Activated naive CD4-positive, alpha-beta T cell treated with anti-CD3 and anti-CD28 coated beads for 36 hours (primary cell): ENCODE results near the gene PDK1. TPM values are rescaled to one million over a fixed set of nuclear protein-coding genes. Genes with fewer than 3 reads are reported as not detected.

Experiments
- CTCF ChIA-PET: fragments of 350-600 bp; sonication (Branson Sonifier 250); formaldehyde crosslinking; loops from one replicate; lab custom pipeline; 2021; ENCODE audit warnings: antibody characterized with exemption; lab: Charles Lee
- DNase-seq: peaks from one replicate; pipeline ENCODE4 v3.0.0-alpha.2; 2020
- H3K27ac Mint-ChIP-seq: one replicate; pipeline ENCODE4 v1.8.0; 2021; ENCODE audit warnings: mild to moderate bottlenecking, mixed read lengths
- H3K27me3 Mint-ChIP-seq: one replicate; pipeline ENCODE4 v1.8.0; 2021; ENCODE audit warnings: low read depth, mixed read lengths
- H3K36me3 Mint-ChIP-seq: one replicate; pipeline ENCODE4 v1.8.0; 2021; ENCODE audit warnings: low read depth, mixed read lengths
- H3K4me1 Mint-ChIP-seq: one replicate; pipeline ENCODE4 v1.8.0; 2021; ENCODE audit warnings: low read depth, mixed read lengths
- H3K4me3 Mint-ChIP-seq: one replicate; pipeline ENCODE4 v1.8.0; 2021; ENCODE audit warnings: mild to moderate bottlenecking, moderate library complexity, mixed read lengths
- H3K9me3 Mint-ChIP-seq: one replicate; pipeline ENCODE4 v1.8.0; 2021; ENCODE audit warnings: mixed read lengths
- intact Hi-C: fragments of 100-400 bp; cut with micrococcal nuclease; formaldehyde crosslinking; loops from one replicate; pipeline ENCODE4 v1.15.1; 2023
- total RNA-seq, 2 experiments: library from RNA; stranded (reverse); gene quantifications; one replicate each; pipeline ENCODE4 v1.2.3, GENCODE V29; 2021

The PDK1 gene
- total RNA-seq, 2 experiments from 2014 or later: 31.9 to 35.3 TPM

DNA sequence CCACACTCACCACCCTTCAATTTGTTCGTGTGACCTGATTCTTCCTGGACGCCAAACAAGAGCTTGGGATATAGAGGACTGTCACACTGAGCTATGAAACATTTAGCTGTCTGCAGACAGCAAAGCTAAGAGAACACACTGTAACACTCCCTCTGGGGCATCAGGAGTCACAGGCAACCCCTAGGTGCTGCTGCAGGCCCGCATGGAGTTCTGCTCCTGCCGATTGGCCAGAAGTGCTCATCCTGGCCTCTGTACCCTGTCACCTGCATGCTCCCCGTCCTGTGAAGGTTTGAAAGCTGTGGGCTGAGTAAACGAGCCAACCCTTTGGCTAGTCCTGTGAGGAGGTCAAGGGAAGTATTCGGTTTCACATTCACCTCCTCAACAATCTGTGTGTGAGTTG lies 73.7 kb downstream of the PDK1 start:
- no peaks in the 10 kb centered on the region for H3K27me3 Mint-ChIP-seq
- H3K4me1 Mint-ChIP-seq: no peaks in the 10 kb centered on the region
- H3K36me3 Mint-ChIP-seq: peaks cover 27% of the 10 kb centered on the region
- no peak overlapping the region for H3K4me3 Mint-ChIP-seq
- intact Hi-C loops: no loop called here
- no peak overlapping the region for H3K27ac Mint-ChIP-seq
- CTCF ChIA-PET: no interaction called here
- DNase-seq: no peak
- H3K9me3 Mint-ChIP-seq: peaks cover 2% of the 10 kb centered on the region

DNA sequence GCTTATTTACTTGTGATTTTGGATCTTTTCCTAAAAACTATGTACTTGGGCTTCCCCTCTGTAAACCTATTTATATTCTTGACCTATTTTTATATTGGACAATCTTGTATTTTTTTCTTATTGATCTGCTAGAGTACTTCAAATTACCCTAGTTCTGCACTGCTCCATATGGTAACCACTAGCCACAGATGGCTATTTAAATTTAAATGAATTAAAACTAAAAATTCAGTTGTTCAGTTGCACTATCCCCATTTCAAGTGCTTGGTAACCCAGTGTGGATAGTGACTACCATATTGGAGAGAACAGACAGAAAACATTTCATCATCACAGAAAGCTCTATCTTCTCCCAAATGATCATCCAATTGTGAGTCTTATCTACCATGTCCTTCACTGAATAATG lies 74.3 kb downstream of the PDK1 start:
- peaks cover 2% of the 10 kb centered on the region for H3K9me3 Mint-ChIP-seq
- no peaks in the 10 kb centered on the region for H3K27me3 Mint-ChIP-seq
- H3K36me3 Mint-ChIP-seq: peaks cover 27% of the 10 kb centered on the region
- H3K4me3 Mint-ChIP-seq: no peak overlapping the region
- no peak overlapping the region for H3K27ac Mint-ChIP-seq
- intact Hi-C loops: no loop called here
- CTCF ChIA-PET: no interaction called here
- DNase-seq: no peak
- no peaks in the 10 kb centered on the region for H3K4me1 Mint-ChIP-seq

DNA sequence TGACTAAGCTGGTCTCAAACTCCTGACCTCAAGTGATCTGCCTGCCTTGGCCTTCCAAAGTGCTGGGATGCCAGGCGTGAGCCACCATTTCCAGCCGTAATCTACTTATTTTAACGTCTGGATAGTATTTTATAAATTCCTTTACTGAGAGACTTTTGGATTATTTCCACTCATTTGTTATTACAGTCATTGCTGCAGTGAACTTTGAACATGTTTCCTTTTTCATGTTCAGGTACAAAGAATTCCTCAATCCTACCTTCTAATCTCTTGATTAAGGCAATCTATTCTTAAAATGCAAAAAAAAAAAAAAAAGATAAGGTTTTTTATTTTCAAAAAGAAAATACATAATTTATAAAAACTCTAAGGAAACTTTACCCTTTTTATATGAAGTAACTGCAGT lies 78.6 kb downstream of the PDK1 start:
- Mint-ChIP-seq H3K36me3 (peaks cover 9% of the 10 kb centered on the region), H3K4me3 (no peak overlapping the region), H3K27ac (no peak overlapping the region), H3K9me3 (peaks cover 2% of the 10 kb centered on the region), H3K27me3 (no peaks in the 10 kb centered on the region), H3K4me1 (no peaks in the 10 kb centered on the region)
- CTCF ChIA-PET: no interaction called here
- intact Hi-C loops: no loop called here
- no peak for DNase-seq

DNA sequence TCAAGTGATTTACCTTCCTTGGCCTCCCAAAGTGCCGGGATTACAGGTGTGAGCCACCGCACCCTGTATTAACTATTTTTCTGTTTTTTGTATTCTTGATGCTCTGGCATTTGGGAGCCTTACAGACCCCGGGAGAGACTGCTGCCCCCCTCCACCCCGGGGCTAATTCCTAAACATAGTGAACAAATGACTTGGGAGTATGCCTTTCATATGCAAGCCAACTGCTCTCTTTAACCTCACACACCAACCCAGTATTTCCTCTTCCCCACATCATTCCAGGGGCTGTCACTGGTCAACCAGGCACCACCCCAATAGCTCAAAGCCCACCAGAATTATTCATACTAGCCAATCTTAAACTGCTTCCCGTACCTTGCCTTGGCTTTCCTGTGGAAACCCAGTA lies 79.7 kb downstream of the PDK1 start:
- peaks cover 4% of the 10 kb centered on the region for H3K4me1 Mint-ChIP-seq
- intact Hi-C loops: no loop called here
- no peaks in the 10 kb centered on the region for H3K27me3 Mint-ChIP-seq
- H3K27ac Mint-ChIP-seq: no peak overlapping the region
- H3K36me3 Mint-ChIP-seq: peaks cover 3% of the 10 kb centered on the region
- CTCF ChIA-PET: no interaction called here
- no peak for DNase-seq
- no peak overlapping the region for H3K4me3 Mint-ChIP-seq
- peaks cover 2% of the 10 kb centered on the region for H3K9me3 Mint-ChIP-seq

DNA sequence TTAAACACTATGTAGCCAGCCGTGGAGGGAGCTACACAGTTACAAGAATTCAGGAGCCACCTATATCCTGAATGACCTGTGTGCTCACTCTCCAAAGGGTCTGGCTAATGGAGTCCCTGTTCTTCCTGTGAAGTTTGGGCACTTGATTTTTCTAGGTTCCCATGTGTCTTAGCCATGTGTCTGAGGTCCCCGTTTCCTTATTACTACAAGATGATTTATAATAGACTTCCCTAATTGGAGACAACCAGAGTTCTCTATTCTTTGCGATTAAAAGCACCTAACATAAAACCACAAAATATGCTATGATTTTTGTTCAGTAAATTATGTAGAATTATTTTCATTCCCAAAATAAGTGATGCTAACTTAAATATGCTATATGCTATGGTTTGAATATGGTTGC lies 83.4 kb downstream of the PDK1 start:
- no peak overlapping the region for H3K27ac Mint-ChIP-seq
- no peak overlapping the region for H3K4me3 Mint-ChIP-seq
- H3K9me3 Mint-ChIP-seq: no peaks in the 10 kb centered on the region
- H3K4me1 Mint-ChIP-seq: peaks cover 6% of the 10 kb centered on the region
- CTCF ChIA-PET: no interaction called here
- no peaks in the 10 kb centered on the region for H3K27me3 Mint-ChIP-seq
- H3K36me3 Mint-ChIP-seq: peaks cover 2% of the 10 kb centered on the region
- intact Hi-C loops: no loop called here
- no peak for DNase-seq

DNA sequence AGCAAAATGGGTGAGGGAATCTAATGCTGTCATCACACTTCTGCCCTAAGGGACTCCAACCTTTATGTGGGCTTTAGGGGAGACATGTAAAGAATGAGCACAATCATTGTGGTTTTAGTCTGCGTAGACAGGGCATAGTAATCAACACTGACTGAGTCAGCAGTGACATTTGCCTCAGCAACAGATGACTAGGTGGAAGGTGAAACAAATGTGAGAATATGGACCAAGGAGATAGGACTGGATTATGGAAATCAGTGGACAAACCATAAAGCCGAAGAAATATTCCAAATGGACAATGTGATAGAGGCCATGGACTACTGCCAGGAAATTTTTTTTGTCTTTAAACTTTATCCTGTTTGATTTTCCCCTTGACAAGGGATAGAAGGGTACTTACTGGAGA lies 83.9 kb downstream of the PDK1 start:
- intact Hi-C loops: no loop called here
- H3K4me3 Mint-ChIP-seq: no peak overlapping the region

DNA sequence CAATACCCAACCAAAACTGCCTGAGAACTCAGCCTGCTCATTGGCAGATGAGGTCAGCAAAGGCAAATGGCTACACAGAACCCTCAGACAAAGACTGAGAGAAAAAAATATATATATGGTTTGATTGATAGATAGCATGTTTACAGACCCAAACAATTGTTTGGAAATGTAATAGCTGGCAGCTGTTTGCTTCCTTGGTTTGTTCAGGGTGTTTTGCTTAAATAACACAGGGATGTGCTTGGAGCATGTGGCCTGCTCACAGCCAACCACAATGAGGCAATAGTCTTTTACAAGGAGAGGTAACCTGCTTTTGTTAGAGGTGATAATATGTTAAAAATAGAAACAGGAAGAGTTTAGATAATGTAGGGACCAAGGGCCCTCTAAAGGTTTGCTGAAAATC lies 84.5 kb downstream of the PDK1 start:
- intact Hi-C loops: no loop called here
- H3K4me1 Mint-ChIP-seq: peaks cover 6% of the 10 kb centered on the region
- H3K9me3 Mint-ChIP-seq: no peaks in the 10 kb centered on the region
- H3K4me3 Mint-ChIP-seq: no peak overlapping the region
- H3K36me3 Mint-ChIP-seq: peaks cover 2% of the 10 kb centered on the region
- no peaks in the 10 kb centered on the region for H3K27me3 Mint-ChIP-seq
- no peak for DNase-seq
- CTCF ChIA-PET: no interaction called here
- no peak overlapping the region for H3K27ac Mint-ChIP-seq

More for the DNA sequence above, 83.9 kb downstream of the PDK1 start:
- CTCF ChIA-PET: no interaction called here
- Mint-ChIP-seq H3K9me3 (no peaks in the 10 kb centered on the region), H3K27ac (no peak overlapping the region), H3K27me3 (no peaks in the 10 kb centered on the region), H3K4me1 (peaks cover 6% of the 10 kb centered on the region), H3K36me3 (peaks cover 2% of the 10 kb centered on the region)
- peak; percentile 23 for DNase-seq

DNA sequence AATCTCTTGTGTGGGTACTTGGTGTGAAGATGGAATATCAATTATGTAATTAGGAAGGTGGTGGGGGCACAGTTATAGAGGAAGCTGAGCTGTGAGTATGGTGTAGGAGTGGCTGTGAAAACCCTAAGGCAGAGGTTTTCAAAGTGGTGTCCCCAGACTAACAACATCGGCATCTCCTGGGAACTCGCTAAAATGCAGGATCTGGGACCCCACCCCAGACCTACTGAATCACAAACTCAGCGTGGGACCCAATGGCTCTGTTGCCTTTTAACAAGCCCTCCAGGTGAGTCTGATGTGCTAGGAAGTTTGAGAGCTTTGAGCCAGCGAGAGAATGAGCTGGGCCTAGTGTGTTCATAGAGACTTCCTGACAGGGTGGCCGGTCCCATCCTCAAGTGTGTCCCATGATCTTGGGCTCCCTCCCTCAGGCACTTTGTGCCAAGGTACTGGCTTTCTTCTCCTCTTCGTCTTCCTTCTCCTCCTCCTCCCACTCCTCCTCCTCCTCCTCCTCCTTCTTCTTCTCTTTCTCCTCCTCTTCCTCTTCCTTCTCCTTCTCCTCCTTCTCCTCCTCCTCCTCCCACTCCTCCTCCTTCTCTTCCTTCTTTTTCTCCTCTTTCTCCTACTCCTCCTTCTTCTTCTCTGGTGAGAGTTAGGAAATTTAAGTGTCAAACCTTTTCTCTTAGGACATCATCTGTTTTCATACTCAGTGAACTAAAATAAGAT lies 86.6 kb downstream of the PDK1 start:
- Mint-ChIP-seq H3K36me3 (no peaks in the 10 kb centered on the region), H3K27me3 (no peaks in the 10 kb centered on the region), H3K4me3 (no peak overlapping the region), H3K9me3 (no peaks in the 10 kb centered on the region), H3K4me1 (peaks cover 6% of the 10 kb centered on the region), H3K27ac (no peak overlapping the region)
- intact Hi-C loops: no loop called here
- DNase-seq: no peak
- CTCF ChIA-PET: interaction anchor here (0.6 kb wide), 2 partner anchors 218 to 1956 kb away, joined by 3 to 4 read pairs; no protein-coding TSS in a partner anchor

DNA sequence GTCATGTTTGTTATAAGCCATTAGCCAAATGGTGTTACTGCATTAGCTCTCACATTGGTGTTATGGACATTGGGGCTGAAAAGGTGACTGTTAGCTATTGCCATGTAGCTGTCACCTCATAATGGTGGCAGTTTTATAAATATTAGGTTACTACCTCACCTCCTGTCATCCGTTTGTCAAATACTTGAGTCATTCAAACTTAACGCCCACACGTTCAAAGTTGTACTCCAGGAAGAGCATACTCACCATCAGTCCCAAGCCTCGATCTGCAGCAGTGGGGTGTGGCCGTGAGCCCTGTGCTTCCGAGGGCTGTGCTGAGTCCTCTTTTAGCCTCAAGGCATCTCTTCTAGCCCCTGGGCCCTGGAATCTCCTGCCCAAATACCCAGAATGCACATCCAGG lies 87.3 kb downstream of the PDK1 start:
- no peaks in the 10 kb centered on the region for H3K27me3 Mint-ChIP-seq
- no peaks in the 10 kb centered on the region for H3K9me3 Mint-ChIP-seq
- H3K36me3 Mint-ChIP-seq: no peaks in the 10 kb centered on the region
- CTCF ChIA-PET: interaction anchor here (0.6 kb wide), 2 partner anchors 219 to 1957 kb away, joined by 3 to 4 read pairs; no protein-coding TSS in a partner anchor
- peak; percentile 12 for DNase-seq
- intact Hi-C loops: no loop called here
- H3K4me3 Mint-ChIP-seq: no peak overlapping the region
- H3K27ac Mint-ChIP-seq: no peak overlapping the region
- peaks cover 6% of the 10 kb centered on the region for H3K4me1 Mint-ChIP-seq

DNA sequence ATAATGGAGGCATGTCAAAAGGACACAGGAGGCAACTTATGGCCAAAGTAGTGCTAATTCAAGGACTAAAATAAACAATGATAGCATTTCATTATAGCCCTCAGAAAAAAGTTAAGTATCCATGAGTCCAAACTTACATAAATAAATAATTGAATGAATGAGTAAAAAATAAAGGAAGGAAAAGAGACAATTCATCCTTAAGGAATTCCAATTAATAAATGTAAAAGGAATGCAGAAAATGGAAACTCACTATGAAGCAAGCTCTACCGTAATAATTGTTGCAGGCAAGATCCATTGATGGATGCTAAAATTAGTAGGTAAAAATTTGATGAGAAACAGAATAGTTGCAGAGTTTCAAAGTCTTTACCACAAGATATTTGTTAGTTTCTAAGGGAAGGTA lies 91.5 kb downstream of the PDK1 start:
- no peak overlapping the region for H3K27ac Mint-ChIP-seq
- no peak overlapping the region for H3K4me3 Mint-ChIP-seq
- intact Hi-C loops: no loop called here
- peaks cover 2% of the 10 kb centered on the region for H3K27me3 Mint-ChIP-seq
- peaks cover 19% of the 10 kb centered on the region for H3K9me3 Mint-ChIP-seq
- CTCF ChIA-PET: interaction anchor here (0.6 to 1.3 kb wide), 3 partner anchors 39 to 159 kb away, joined by 3 to 5 read pairs (median 3); no protein-coding TSS in a partner anchor
- H3K36me3 Mint-ChIP-seq: peaks cover 5% of the 10 kb centered on the region
- no peak for DNase-seq
- no peaks in the 10 kb centered on the region for H3K4me1 Mint-ChIP-seq

DNA sequence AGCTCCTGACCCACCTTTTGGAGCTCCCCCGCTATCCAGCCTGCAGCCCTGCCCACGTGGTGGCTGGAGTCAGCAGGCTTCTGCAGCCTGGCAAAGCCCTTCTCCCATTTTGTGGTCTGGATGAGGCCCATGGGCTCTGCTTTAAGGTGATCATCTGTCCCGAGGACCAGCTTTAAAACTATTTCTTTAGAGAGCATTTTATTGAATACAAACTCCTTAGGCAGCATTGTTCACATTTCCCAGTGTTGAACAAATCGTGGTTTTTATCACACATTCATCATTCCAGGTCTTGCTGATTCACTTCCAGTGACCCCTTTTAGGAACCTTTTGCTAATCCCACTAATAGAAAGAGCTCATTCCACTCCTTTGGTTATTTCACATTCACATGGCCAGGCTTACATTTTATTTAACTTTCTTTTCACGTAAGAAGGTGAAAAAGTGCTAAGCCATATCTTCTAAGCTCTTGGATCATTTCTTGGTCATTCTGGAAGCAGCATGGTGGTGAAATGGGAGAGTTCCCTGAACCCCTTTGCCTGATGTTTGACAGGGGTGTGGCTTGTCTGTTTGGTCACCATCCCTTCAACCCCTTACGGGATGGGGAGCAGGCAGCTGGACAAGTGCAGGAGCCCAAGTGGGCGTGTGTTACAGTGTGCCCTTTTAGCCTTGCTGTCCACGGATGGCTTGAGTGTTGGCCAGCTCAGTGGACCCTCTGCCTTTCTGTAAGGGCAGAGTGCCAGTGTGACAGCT lies 99.4 kb downstream of the PDK1 start:
- intact Hi-C loops: no loop called here
- no peak for DNase-seq
- peaks cover 3% of the 10 kb centered on the region for H3K36me3 Mint-ChIP-seq
- H3K4me1 Mint-ChIP-seq: peaks cover 3% of the 10 kb centered on the region
- no peak overlapping the region for H3K27ac Mint-ChIP-seq
- CTCF ChIA-PET: interaction anchor here (1.1 kb wide), 2 partner anchors 20 to 55 kb away, joined by 3 read pairs; no protein-coding TSS in a partner anchor
- peaks cover 30% of the 10 kb centered on the region for H3K9me3 Mint-ChIP-seq
- no peak overlapping the region for H3K4me3 Mint-ChIP-seq
- no peaks in the 10 kb centered on the region for H3K27me3 Mint-ChIP-seq

DNA sequence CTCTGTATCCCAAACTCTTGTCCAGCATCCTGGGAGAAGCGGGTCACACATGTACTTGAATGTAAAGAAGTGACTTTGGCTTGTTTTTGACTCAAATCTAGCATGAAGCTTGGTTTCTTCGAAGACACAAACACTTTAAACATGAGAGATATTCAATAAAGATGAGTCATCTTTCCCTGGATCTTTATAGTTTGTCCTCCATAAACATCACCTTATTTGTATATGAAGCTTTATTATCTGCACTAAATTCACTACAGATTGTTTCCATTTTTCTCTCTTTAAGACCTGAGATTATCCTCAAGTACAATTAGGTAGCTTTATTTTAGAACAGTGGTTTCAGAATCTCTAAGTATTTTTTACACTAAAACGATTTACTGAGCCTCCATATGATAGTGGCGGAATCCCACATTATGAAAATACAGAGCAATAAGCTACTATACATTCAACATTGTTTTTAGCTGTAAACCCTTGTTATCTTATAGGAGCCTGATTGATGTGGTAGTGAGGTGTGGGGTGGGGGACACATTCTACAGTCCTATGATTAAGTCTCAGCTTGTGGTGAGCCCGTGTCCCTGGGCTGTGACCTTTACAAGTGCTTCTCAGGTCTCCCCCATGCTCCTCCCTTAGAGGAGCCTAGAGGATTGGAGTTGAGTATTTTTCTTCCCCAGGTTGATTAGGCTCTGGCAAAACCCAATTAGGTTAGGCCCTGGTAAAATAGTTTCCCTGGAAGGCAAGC lies 100.1 kb downstream of the PDK1 start:
- H3K4me1 Mint-ChIP-seq: peaks cover 3% of the 10 kb centered on the region
- peaks cover 3% of the 10 kb centered on the region for H3K36me3 Mint-ChIP-seq
- no peak overlapping the region for H3K4me3 Mint-ChIP-seq
- no peak overlapping the region for H3K27ac Mint-ChIP-seq
- H3K27me3 Mint-ChIP-seq: no peaks in the 10 kb centered on the region
- CTCF ChIA-PET: interaction anchor here (1.1 kb wide), 2 partner anchors 19 to 55 kb away, joined by 3 read pairs; no protein-coding TSS in a partner anchor
- DNase-seq: no peak
- intact Hi-C loops: no loop called here
- peaks cover 25% of the 10 kb centered on the region for H3K9me3 Mint-ChIP-seq
